Nephron progenitor cell (in vitro differentiated cells): Measurements from ENCODE around the gene LUZP1.

ENCODE experiments used
- DNase-seq: peaks from one replicate; pipeline ENCODE4 v3.0.0; 2021
- H3K27ac Mint-ChIP-seq: 2 replicates; pipeline ENCODE4 v1.8.0; 2021; ENCODE audit warnings: mild to moderate bottlenecking, moderate library complexity, mixed read lengths
- H3K27me3 Mint-ChIP-seq: 2 replicates; pipeline ENCODE4 v1.8.0; 2021; ENCODE audit warnings: mild to moderate bottlenecking, low read depth, mixed read lengths; ENCODE audit not compliant: poor library complexity
- H3K36me3 Mint-ChIP-seq: 2 replicates; pipeline ENCODE4 v1.8.0; 2021; ENCODE audit warnings: low read depth, mixed read lengths
- H3K4me1 Mint-ChIP-seq: 2 replicates; pipeline ENCODE4 v1.8.0; 2021; ENCODE audit warnings: mixed read lengths
- H3K4me3 Mint-ChIP-seq: 2 replicates; pipeline ENCODE4 v1.8.0; 2021; ENCODE audit warnings: mild to moderate bottlenecking, moderate library complexity, mixed read lengths
- H3K9me3 Mint-ChIP-seq: 2 replicates; pipeline ENCODE4 v1.8.0; 2021; ENCODE audit warnings: mild to moderate bottlenecking, moderate library complexity, mixed read lengths
- TF ChIP-seq, protein P1 (sequence below): fragments of 200-600 bp; sonication (generic); IDR thresholded peaks from 2 replicates; pipeline ENCODE4 v1.5.0; 2021; ENCODE audit warnings: antibody characterized with exemption

The LUZP1 gene

GRCh38 chr1:23079025-23079424 is 89.6 kb downstream of the LUZP1 start:
- H3K4me3 Mint-ChIP-seq, result no peak overlapping the region
- H3K4me1 Mint-ChIP-seq, result no peaks in the 10 kb centered on the region
- no peaks in the 10 kb centered on the region for H3K27me3 Mint-ChIP-seq
- no peaks in the 10 kb centered on the region for H3K9me3 Mint-ChIP-seq
- H3K36me3 Mint-ChIP-seq, result peaks cover 89% of the 10 kb centered on the region
- TF ChIP-seq, protein P1, sequence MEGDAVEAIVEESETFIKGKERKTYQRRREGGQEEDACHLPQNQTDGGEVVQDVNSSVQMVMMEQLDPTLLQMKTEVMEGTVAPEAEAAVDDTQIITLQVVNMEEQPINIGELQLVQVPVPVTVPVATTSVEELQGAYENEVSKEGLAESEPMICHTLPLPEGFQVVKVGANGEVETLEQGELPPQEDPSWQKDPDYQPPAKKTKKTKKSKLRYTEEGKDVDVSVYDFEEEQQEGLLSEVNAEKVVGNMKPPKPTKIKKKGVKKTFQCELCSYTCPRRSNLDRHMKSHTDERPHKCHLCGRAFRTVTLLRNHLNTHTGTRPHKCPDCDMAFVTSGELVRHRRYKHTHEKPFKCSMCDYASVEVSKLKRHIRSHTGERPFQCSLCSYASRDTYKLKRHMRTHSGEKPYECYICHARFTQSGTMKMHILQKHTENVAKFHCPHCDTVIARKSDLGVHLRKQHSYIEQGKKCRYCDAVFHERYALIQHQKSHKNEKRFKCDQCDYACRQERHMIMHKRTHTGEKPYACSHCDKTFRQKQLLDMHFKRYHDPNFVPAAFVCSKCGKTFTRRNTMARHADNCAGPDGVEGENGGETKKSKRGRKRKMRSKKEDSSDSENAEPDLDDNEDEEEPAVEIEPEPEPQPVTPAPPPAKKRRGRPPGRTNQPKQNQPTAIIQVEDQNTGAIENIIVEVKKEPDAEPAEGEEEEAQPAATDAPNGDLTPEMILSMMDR, result no peak
- DNase-seq, result no peak
- peak overlapping the region; percentile 87 for H3K27ac Mint-ChIP-seq

DNA sequence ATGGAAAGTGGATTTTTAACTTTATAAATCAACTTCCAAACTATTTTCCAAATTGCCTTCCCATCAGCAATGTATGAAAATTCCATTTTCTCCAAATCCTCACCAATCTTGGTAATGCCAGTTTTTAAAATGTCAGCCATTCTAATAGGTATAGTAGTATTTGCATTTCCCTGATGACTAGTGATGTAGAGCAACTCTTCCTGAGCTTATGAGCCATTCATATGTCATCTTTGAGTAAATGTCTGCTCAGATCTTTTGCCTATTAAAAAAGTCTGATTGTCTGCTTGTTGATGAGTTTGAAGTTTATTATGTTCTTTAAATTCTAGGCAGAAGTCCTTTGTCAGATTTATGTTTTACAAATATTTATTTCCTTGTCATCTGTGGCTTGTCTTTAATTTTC is 94.6 kb downstream of the LUZP1 start:
- TF ChIP-seq, protein P1, result no peak
- no peaks in the 10 kb centered on the region for H3K4me1 Mint-ChIP-seq
- no peaks in the 10 kb centered on the region for H3K9me3 Mint-ChIP-seq
- H3K4me3 Mint-ChIP-seq, result no peak overlapping the region
- no peak for DNase-seq
- H3K36me3 Mint-ChIP-seq, result peaks cover 87% of the 10 kb centered on the region
- no peaks in the 10 kb centered on the region for H3K27me3 Mint-ChIP-seq
- no peak overlapping the region for H3K27ac Mint-ChIP-seq

- Mint-ChIP-seq H3K36me3 (peaks cover 87% of the 10 kb centered on the region), H3K9me3 (no peaks in the 10 kb centered on the region), H3K4me1 (no peaks in the 10 kb centered on the region), H3K4me3 (no peak overlapping the region), H3K27ac (no peak overlapping the region), H3K27me3 (no peaks in the 10 kb centered on the region)
- DNase-seq, result no peak
- TF ChIP-seq, protein P1, result no peak
These were observed 99.0 kb downstream of the LUZP1 start for GRCh38 chr1:23069675-23070074.

GRCh38 chr1:23069149-23069548 is 99.5 kb downstream of the LUZP1 start:
- H3K9me3 Mint-ChIP-seq, result no peaks in the 10 kb centered on the region
- no peak overlapping the region for H3K4me3 Mint-ChIP-seq
- TF ChIP-seq, protein P1, result no peak
- H3K36me3 Mint-ChIP-seq, result peaks cover 86% of the 10 kb centered on the region
- no peak for DNase-seq
- no peaks in the 10 kb centered on the region for H3K27me3 Mint-ChIP-seq
- H3K27ac Mint-ChIP-seq, result no peak overlapping the region
- no peaks in the 10 kb centered on the region for H3K4me1 Mint-ChIP-seq

- Mint-ChIP-seq H3K27me3 (no peaks in the 10 kb centered on the region), H3K4me3 (no peak overlapping the region), H3K4me1 (no peaks in the 10 kb centered on the region), H3K27ac (peak overlapping the region; percentile 10), H3K36me3 (peaks cover 81% of the 10 kb centered on the region), H3K9me3 (no peaks in the 10 kb centered on the region)
- TF ChIP-seq, protein P1, result no peak
- DNase-seq, result no peak
These were observed 102.6 kb downstream of the LUZP1 start for GRCh38 chr1:23066075-23066474.

GRCh38 chr1:23065385-23065784 is 103.3 kb downstream of the LUZP1 start:
- Mint-ChIP-seq H3K9me3 (no peaks in the 10 kb centered on the region), H3K27ac (no peak overlapping the region), H3K36me3 (peaks cover 83% of the 10 kb centered on the region), H3K4me1 (no peaks in the 10 kb centered on the region), H3K27me3 (no peaks in the 10 kb centered on the region), H3K4me3 (no peak overlapping the region)
- DNase-seq, result no peak
- TF ChIP-seq, protein P1, result no peak
